CD1c-positive myeloid dendritic cell (primary cell): ENCODE data around the gene POMT1.

Experiments used
- DNase-seq: peaks from one replicate; pipeline ENCODE4 v3.0.0-alpha.2; 2016; ENCODE audit errors: extremely low spot score

The POMT1 gene

DNA sequence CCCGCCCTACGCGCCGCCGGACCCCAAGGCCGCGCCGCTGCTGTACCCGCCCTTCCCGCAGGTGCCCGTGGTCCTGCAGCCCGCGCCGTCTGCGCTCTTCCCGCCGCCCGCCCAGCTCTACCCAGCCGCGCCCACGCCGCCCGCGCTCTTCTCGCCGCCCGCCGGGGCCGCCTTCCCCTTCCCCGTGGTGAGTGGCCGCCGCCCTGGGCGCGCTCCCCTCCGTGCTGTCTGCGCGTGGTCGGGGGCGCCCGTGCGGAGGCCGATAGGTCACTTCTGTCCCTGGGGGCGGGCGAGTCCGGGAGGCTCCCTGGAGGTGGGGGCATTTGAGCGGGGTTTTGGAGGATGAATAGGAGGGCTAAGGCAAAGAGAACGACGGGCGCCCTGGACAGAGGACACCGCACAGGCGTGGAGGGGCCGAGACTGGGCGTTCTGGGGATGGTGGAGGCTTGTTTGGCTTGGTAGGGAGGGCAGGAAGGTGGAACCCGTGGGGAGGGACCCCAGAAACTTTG is 52.2 kb downstream of the POMT1 start:
- no peak for DNase-seq

DNA sequence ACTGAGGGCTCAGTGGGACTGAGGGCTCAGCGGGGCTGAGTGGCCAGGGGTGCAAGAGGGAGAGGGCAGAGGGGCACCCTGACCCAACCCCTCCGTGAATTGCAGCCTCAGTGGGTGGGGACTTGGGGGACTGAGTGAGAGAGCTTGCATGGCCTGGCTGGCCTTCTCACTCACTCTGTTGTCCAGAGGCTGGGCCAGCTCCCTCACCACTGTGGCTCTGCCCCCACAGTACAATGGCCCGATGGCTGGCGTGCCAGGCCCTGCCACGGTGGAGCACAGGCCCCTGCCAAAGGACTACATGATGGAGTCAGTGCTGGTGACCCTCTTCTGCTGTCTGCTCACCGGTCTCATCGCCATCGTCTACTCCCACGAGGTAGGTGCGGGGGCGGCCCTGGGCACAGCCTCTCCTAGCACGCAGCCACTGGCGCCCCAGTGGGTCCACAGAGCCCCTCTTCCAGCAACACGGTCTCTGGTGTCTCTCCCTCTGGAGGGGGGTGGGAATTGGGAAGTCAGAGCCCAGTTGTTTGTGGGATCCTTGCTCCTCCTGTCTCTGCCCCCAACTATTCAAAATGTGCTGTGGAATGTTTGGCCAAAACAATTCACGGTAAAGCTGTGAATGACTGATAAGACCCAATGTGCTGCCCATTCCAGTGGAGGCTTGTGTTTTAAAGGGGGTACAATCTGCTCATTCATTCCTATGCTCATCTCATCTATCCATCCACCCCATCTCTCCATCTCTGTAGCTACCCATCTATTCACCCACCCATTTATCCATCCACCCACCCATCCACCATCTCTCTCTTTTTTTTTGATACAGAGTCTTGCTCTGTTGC is 53.3 kb downstream of the POMT1 start:
- no peak for DNase-seq

DNA sequence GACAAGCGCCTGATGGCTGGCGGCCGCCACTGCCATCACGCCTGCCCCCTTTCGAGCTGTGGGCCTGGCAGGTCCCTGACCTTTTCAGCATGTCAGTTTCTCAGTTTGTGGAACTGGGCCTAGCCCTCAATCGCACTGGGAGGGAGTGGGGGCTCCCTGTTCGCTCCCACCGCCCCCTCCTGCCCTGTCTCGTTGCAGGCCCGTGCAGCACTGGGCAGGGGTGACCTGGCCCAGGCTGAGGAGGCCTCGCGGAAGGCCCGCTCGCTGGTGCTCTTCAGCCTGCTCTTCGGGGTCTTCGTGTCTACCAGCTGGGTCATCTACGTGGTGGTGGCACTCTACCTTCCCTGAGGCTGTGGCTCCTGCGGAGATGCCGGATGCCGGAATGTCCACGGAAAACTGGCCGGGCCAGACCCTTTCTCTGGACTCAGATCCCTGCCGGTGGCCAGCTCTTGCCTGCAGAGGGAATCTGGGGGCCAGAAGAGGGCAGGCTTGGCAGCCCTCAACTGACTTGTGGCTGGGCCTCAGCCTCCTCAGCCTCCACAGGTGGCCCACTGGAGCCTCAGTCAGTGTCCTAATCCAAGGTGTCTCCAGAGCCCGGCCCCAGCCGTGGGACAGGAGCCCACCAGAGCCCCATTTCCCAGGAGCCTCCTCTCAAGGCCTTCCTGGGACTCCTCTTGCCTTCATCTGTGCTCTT is 55.3 kb downstream of the POMT1 start:
- no peak for DNase-seq

DNA sequence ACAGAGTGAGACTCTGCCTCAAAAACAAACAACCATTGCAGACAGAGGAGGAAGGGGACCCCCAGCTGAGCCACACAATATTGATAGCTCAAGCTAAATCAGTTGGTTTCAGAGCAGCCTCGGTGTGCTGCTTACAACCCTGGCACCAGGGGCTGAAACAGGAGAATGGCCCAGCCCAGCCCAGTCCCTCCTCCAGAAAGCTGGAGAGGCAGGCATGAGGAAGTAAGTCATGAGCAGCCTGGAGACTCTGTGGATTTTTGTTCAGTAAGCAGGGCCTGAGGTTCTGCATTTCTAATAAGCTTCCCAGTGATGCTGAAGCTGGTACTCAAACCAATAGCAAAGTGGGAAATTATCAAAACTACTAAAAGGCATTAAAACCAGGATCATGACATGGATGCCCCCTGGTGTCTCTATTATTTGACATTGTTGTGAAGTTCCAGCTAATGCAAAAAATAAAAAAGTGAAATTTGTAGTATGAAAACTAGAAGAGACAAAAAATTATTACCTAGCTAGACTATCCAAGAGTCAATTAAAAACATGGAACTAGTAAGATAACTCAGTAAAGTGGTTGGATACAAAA is 56.8 kb downstream of the POMT1 start:
- peak; percentile 59 for DNase-seq

DNA sequence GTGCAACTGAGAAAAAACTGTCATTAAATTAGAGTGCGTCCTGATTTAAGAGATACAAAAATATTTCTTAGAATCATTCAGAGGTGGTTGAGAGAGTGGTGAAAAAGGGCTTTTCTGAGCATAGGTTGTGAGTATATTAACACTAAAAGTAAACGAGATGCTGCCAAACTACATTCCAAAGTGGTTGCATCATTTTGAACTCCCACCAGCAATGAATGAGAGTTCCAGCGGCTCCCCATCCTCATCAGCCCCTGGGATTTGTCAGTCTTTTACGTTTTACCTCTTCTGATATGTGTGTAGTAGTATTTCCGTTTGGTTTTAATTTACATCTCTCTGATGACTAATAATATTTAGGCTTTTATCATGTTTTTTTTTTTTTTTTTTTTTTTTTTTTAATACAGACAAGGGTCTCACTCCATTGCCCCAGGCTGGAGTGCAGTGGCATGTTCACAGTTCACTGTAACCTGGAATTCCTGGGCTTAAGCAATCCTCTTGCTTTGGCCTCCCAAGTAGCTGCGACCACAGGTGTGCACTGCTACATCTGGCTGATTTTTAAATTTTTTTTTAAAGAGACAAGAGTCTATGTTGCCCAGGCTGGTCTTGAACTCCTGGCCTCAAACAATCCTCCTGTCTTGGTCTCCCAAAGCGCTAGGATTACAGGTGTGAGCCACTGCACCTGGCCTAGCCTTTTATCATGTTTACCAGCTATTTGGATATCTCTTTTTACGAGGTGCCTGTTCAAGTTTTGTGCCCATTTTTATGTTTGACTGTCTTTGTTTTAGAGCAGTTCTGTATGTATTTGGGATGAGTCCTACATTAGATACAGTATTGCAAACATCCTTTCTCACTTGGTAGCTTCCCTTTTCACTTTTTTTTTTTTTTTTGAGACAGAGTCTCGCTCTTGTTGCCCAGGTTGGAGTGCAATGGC is 59.6 kb downstream of the POMT1 start:
- DNase-seq, result no peak

DNA sequence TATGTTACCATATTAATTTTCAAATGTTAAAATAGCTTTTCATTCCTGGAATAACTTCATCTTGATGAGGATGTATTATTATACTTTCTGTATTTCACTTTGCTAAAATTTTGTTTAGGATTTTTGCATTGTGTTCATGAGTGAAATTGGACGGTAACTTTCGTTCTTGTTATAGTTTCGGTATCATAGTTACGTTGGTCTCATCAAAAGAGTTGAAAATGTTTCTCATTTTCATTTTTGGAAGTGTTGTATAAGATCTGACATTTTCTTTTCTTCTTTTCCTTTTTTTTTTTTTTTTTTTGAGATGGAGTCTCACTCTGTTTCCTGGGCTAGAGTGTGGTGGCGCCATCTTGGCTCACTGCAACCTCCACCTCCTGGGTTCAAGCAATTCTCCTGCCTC is 62.7 kb downstream of the POMT1 start:
- no peak for DNase-seq

DNA sequence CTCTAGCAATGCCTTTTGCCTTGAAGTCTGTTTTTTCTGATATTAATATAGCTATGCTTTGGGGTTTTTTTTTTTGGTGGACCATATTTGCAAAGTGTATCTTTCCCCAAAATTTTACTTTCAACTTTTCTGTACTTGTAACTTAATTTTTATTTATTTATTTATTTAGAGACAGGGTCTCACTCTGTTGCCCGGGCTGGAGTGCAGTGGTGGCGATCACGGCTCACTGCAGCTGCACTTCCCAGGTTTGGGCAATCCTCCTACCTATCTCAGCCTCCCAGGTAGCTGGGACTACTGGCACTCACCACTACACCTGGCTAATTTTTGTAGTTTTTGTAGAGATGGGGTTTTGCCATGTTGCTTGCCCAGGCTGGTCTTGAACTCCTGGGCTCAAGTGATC is 63.4 kb downstream of the POMT1 start:
- DNase-seq, result no peak

DNA sequence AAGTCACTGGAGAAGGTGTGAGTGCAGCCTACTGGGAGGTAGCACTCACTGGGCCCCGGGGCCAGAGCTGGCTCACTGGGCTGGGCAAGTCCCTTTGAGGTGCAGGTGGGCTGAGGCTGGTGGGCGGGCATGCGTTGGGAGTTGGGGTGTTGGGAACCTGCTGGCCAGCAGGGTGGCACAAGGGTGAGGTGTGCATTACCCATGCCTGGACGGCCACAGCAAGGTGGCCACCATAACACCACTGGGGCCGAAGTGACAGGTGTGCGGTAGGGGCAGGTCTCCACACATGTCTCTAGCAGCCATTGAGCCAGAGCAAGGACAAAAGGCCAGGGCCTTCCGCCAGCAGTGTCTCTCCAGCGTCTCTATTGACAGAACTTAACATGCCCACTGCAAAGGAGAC is 65.2 kb downstream of the POMT1 start:
- DNase-seq, result no peak
